ENCODE measurements around the gene AURKAIP1.
"Not testable (repeated sequence)": the region's sequence is repeated elsewhere in the genome, so short reads cannot be mapped to it uniquely, and the experiment has no call there.

Gene AURKAIP1

DNA sequence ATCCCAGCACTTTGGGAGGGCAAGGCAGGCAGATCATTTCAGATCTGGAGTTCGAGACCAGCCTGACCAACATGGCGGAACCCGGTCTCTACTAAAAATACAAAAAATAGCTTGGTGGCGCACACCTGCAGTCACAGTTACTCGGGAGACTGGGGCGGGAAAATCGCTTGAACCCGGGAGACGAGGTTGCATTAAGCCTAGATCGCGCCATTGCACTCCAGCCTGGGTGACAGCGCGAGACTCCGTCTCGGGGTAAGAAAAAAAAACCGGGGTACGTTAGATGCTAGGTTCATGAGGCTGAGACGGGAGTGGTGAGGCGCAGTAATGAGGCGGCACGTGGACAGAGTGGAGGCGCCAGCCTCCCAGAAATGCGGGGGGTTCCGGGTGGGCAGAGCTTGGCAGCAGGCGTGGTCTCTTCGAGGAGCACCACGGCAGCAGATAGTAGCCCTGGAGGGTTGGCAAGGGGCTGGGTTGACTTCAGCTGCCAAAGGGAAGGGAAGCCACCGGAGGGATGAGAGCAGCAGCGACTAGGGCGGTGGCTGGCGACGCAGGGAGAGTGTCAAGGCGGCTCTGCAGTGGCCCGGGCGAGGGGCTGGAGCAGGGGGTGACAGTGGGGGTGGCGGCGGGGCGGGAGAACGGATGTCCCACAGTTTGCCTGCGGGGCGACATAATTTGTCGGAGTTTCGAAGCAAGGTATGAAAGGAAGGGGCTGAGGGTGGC lies 31.3 kb upstream of the AURKAIP1 start:
- no peak for DNase-seq

DNA sequence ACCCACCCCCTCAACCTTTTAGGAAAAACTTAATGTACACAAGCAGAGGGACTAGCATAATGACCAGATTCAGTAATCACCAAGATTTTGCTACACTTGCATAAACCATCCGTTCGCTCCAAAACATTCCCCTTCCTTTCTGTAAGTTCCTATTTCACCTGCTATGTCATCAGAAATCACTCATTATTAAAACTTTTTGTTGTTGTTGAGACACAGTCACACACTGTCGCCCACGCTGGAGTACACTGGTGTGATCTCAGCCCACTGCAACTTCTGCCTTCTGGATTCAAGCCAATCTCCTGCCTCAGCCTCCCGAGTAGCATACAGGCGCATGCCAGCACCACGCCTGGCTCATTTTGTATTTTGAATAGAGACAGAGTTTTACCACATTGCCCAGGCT lies 28.6 kb upstream of the AURKAIP1 start:
- no peak for DNase-seq

DNA sequence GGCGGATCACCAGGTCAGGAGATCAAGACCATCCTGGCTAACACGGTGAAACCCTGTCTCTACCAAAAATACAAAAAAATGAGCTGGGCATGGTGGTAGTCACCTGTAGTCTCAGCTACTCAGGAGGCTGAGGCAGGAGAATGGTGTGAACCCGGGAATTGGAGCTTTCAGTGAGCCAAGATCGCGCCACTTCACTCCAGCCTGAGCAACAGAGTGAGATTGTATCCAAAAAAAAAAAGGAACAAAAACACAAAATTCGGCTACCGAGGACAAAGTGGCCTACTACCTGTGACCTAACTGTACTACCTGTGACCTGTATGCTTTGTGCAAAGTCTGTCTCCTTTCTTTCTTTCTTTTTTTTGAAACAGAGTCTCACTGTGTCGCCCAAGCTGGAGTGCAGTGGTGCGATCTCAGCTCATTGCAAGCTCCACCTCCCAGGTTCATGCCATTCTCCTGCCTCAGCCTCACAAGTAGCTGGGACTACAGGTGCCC lies 27.9 kb upstream of the AURKAIP1 start:
- not testable (repeated sequence) for DNase-seq

DNA sequence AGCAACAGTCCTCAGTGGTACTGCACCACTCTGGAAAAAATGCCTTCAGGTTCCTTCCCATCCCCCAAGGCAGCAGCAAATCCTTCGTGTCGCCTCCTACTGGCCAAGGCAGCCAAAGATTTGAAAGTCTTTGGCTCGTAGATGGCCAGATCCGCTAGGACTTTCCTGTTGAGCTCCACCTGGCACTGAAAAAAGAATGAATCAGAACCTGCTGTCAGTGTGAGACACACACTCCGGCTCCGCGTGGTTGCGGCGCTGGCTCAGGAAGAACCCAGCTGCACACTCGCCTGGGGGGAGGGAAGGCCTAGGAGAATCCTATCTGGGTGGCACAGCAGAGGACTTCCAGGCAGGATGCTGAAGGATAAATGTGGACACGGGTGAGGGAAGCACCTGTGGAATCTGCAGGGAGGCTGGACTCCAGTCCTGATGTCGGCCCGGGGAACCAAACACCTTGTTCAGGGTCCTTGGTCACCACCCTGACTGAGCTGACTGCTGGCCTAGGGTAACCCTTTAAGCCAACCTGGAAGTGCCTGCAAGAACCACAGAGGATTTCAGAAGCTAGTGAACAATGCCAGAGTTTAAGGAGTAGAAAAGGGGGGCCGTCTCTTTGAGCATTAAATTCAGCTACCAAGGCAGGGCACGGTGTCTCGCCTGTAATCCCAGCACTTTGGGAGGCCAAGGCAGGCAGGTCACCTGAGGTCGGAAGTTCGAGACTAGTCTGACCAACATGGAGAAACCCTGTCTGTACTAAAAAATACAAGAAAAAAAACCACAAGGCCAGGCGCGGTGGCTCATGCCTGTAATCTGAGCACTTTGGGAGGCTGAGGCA lies 27.3 kb upstream of the AURKAIP1 start:
- peak; percentile 37 for DNase-seq

DNA sequence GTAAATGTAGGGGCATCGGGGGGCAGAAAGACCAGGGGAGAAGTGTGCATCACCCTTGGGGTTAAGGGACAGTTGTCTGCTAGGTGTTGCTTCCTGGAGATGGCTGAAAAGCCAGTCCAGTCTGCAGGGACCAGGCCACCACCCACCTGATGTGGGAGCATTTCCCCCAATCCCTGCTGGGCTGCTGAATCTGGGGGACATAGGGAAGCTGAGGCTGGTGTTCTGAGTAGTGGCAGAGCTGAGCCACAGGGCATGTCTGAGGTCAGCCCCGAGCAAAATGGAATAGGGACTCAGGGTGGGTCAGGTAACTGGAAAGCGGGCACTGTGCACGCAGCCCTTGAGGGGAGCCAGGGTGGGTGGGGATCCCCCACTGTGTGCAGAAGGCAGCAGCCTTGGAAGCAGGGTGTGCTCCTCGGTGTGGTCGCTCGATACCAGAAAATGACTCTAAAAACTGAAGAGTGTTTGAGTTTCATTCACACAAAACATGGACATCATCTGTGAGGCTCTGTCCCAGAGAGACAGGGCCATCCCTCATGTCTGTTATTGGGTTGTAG lies 26.5 kb upstream of the AURKAIP1 start:
- DNase-seq = no peak

DNA sequence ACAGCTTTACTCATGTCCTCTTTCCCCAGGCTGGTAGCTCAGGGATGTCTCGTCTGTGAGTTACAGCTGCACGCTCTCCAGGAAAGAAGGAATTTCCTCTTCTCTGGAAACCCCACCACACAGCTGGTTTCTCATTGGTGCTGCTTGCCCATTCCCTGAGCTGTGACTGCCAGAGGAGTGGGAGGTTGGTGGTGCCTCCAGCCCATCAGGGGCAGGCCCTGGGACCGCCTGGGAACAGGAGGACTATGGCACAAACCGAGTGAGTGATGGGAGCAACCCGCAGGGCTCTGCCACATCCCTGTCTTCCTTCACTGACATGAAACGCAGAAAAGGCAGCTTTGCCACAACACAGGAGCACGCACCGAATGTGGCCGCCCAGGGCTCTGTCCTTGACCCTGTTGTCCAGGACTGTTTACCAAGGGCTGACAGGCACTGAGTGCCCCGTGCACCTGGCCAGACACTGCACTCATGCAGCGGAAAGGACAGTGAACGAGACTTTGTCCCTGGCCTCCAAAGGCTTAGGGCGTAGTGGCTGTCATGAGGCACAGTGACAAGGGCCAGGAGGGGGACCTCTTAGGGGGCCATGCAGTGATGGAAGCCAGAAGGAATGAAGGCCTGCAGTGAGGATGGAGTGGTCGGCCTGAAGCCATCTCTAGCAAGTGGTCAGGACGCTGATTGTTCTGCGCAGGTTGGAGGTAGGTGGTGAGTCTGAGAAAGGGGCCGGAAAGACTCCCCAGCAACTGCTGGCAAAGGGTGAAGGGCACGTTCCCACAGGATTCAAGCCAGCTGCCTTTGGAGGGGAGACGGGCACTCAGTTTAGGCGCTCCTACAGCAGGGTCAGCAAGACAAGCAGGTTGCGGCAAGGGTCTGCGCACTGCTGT lies 25.8 kb upstream of the AURKAIP1 start:
- DNase-seq = no peak

DNA sequence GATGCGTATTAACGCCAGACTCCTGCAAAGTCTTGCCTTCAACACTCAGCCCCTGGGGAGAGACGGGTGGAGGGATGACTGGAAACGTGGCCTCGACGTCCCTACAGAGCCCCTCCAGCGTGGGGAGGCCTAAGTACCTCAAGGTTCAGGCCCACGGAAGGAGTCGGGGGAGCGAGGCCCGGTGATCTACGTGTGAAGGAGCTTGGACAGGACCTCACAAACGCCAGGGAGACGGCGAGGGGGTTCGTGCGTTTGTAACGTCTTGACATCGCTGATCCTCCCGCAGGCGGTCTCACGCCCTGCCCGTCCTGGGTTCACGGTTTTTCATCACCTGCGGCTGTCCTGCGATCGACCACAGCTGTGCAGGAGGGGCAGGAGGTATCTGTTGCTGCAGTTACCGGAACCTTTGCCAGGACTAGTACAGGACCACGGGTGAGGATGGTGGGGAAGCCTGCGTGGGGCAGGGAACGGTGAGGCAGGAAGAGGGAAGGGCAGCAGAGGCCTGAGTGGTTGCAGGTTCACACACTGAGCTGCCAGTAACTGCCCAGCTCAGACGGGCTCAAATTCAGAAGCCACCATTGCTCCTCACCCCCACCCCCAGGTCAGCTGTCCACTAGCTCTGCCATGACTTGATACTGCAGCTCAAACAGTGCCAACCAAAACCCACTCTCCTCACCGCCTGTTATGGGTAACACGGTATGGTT lies 25.0 kb upstream of the AURKAIP1 start:
- DNase-seq = no peak

DNA sequence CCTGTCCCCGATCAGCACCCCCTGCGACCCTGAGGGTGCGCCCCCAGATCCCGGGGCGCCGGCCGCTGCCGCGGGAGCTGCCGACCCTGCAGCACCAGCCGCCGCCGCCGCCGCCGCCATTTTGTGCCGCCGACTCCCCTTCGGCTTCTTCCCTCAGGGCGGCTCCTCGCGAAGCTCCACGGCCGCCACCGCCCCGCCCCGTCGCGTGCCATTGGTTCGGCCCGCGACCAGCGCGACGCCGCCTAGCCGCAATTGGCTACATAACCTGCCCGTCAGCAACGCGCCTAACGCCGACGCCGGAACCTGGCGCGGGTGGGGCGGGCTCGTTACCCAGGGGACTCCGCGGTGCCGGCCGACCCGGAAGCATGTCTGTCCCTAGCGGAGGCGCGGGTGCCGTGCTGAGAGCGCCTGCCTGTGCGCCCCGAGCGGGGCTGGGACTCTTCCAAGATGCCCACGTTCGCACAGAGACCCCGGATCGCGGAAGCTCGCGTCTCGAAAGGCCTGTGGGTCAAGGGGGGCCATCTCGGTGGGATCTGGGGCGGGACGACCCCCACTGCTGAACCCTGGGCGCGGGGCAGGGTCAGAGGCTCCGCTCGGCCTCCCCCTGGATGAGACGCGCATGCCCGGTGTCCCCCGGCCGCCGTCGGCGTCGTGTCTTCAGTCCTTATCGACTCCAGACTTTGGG lies 24.3 kb upstream of the AURKAIP1 start, which contains the start of gene CCNL2:
TSS of gene CCNL2 (minus strand) at position 149 of the 685 bp plus-strand sequence. CDS start at position 120, 29 bp downstream.
- DNase-seq = peak; percentile 100

DNA sequence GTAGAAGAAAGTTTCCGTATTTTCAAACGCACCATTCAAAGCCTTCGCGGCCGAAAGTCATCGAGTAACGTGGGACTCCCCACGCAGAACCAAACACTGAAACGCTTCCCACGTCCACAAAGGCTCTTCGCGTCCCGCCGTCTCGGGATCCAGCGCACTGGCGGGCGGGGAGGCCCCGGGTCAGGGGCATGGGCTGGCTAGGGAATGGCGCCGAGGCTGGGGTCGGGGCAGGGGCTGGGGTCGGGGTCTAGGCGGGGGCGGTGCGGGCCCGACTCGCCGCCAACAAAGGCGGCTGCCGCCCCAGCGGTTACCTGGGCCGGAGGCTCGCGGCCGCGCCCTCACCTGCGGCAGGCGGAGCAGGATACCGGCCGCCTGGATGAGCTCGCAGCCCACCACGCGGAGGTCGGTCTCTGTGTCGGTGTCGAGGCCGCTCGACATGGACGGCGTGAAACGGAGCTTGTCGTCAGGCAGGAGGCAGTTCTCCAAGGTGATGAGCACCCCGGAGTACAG lies 23.7 kb upstream of the AURKAIP1 start:
- no peak for DNase-seq

DNA sequence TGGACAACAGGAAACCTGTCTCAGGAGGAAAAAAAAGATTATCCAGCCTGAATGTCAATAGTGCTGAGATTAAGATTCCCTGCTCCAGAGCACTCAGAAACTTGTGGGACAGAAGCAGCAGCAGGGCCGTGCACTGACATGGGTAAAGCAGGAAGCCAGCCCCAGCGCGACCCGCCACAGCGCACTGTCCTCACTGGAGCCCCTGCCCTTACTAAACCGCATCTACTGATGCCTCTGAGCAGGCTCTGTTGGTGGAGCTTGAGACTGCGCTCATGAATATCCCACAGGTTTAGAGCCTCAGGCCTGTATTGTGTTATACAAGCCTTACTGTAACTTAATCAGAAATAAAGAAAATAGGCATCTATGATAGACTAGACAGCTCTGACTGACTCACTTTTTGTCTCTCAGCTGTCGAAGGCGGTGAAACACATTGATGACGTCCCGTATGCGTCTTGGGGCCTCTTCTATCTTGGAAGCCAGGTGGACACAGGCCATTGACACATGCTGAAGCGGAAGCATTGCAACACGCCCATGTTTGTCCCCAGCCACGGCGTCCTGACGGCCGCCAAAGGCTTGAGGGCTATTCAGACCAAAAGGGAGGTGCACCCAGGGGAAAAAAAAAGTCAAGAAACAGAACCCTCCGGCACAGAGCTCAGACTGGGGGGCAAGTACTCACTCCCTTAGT lies 23.0 kb upstream of the AURKAIP1 start:
- no peak for DNase-seq

DNA sequence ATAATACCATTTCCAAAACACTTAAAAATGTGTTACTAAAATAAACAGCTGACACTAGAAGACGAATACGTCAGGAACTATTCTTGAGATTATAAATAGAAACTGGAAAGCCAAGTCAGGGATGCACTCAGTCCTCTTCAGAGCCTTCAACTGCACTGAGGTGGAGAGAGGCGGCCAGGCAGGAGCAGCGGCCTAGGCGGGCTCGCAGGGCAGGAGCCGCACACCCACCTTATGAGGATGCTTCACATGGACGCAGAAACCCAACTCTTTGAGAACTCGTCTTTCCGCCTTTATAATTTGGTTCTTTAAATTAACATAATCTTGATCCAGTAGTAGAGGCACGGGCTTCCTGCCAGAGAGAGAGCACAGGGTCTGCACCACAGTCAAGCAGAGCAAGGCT lies 20.2 kb upstream of the AURKAIP1 start:
- no peak for DNase-seq

DNA sequence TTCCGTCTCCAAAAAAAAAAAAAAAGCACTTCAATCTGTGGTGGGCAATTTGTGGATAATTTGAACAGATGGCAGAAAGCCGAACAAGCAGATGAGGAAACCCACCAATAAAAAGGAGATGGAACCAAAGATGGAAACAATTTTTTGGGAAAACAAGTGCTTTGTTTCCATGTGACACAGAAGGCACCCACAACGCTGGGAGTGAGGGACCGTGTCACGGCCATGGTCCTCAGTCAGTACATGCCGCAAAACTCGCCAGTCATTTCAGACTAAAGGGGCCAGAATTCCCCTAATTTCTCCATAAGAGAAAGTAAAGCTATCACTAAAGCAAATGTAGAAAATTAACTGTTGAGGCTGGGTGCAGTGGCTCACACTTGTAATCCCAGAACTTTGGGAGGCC lies 19.1 kb upstream of the AURKAIP1 start:
- no peak for DNase-seq

DNA sequence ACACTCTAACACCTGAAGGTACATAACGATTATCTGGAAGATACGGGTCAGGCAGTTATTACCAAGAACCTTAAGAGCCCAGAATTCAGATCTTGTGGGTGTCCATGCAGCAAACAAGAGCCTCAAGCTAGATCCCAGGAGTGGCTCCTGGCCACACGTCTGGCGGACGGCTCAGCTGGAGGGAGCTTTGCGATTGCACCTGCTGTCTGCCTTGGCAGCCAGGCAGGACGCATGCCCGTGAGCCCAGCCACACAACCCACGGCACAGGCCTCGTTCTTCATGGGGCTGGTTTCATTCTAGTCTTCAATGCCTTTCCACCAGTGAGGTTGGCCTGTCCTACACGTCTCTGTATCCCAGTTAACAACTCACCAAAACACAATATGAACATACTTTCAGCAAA lies 18.4 kb upstream of the AURKAIP1 start:
- DNase-seq = no peak

DNA sequence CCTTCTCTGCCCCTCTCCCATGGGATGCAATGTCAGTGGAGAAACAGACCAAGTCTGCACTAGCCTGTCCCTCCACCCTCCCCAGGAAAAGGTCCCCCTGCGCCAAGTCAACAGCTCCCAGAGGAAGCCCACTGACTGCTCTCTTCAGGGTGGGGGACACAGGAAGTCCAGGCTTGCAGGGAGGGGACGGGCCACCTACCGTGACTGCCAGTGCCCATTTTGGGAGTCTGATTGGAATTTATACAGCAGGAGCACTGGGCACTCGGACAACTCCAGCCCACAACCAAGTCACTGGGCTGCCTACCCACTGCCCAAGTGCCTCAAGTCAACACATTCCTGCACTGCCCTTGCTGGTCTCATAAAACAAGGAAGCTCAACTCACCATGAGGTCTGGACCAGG lies 18.0 kb upstream of the AURKAIP1 start:
- no peak for DNase-seq

DNA sequence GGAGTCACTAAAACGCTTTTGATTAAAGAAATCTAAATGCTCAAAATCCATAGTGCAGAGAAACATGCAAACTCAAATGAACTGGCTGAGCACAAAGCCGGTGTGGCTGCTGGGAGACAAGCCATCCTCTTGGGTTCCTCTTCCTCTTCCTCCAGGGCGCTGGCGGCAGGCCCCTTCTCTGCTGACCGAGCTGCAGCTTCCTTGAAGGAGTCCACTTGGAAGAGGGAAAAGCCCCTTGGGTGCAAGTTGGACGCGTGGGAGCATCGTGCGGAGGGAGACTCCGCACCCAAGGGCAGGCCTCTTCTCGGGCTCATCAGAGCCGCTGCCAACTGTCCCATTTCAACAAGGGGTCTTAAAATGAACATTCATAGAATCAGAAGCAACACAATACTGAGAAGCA lies 16.2 kb upstream of the AURKAIP1 start:
- no peak for DNase-seq

DNA sequence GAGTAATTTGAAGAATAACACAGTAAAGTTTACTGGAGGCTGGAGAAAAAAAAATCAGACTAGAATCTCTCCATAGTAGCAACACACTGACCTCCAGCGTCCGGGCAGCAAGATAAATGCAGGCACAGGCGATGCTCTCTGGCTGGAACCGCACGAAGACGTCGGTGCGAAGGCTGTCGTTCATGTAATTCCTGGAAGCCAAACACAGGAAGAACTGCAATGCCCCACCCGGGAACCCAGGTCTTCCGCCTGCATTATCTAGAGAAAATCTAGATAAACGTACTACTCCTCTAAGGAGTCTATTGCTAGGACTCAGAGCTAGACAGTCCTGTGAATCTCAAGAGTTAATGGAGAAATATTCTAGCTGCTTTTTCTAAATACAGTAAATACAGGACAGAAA lies 15.7 kb upstream of the AURKAIP1 start:
- DNase-seq = no peak

DNA sequence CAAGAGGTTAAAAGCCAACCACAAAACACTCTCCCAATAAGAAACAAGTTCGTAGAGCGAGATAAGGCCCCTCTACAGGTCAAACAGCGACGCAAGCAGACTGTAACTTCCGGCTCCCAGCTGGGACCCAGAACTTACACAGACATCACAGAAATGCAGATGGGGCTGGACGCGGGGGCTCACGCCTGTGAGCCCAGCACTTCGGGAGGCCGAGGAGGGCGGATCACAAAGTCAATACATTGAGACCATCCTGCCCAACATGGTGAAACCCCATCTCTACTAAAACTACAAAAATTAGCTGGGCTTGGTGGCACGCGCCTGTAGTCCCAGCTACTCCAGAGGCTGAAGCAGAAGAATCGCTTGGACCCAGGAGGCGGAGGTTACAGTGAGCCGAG lies 13.1 kb upstream of the AURKAIP1 start:
- DNase-seq = no peak

DNA sequence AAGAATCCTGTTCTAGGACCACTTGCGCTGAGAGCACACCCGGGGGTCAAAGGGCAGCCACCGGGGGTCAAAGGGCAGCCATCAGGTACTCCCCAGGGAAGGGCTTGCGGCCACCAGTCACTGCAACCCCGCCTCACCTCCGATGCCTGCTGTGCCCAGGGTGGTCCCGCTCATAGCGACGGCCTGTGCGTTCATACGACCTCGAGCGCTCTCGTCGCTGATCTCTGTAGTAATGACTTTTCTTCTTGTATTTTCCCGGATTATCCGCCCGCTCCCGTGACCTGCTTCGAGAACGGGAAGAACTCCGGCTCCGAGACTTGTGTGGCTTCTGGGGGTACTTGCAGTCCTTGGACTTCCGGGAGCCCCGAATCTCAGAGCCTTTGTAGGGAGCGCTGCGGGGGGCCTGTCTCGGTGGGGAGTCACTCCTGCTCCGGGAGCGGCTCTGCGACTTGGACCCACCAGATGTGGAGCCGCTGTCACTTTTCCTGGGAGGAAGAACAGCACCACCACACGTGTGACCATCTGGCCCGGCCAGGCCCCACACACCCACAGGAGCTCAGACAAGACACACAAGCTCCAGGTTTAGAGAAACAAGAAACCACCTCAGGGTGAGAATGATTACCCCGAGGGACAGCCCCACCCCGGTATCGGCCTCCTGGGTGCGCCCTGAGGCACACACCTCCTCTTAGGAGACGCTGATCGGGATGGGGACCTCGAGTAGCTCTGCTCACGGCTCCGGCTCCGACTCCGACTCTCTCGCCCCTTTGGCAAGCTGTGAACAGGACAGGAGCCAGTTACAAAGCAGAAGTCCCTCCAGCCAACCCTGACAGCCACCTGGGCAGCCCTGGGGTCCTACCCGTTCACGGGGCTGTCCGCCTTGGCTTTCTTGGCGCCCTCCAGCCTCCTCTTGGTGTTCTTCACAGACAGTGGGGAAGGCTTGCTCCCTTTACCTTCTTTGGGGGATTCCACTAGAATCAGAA lies 12.4 kb upstream of the AURKAIP1 start:
- DNase-seq = no peak

DNA sequence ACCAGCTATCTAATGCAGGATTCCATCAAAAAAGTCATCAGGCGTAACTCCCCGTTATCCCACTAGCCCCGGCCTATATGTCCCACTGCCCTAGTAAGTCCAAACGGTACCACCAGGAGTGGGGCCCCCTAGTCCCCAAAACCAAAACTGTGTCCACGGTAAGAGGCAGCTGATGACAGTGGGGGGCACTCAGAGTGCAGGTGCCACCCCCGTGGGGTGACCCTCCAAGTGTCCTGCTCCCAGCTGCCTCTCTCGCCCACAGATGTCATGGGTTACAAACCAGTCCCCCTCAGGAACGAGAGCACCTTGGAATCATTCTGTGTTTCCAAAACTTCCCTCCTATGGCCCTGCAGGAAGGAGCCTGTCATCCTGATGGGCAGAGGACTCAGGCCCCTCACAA lies 10.9 kb upstream of the AURKAIP1 start:
- DNase-seq = no peak
